GM19438 (cell line): Measurements from ENCODE around the gene CDCA7L.
"Not testable (repeated sequence)": the region's sequence is repeated elsewhere in the genome, so short reads cannot be mapped to it uniquely, and the experiment has no call there.

Experiments used
- ATAC-seq: cut with Tn5 transposase; IDR thresholded peaks from one replicate; pipeline ENCODE4 v1.9.1; 2021; ENCODE audit warnings: low read depth; ENCODE audit not compliant: unreplicated experiment

CDCA7L gene

DNA sequence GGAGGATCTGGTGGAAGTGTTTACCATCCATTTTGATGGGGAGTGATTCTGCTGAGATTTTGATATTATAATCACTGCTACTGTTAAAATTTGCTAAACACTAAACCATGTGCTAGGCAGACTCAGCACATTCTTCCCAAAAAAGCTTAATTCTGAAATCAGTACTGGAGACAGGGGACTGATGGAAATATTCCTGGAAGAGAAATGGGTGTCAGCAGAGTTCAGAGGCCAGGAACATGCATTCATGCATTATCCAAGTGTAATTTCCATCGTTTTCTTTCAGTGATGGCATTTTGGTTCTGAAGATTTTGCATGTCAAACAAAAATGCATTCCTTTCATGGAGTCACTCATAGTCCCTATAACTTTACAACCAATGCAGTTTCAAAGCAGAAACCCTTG, 79.0 kb downstream of the CDCA7L start:
- ATAC-seq, result no peak

GRCh38 chr7:21865631-21866204, 80.0 kb downstream of the CDCA7L start:
- ATAC-seq, result not testable (repeated sequence)

- no peak for ATAC-seq
Observed at GRCh38 chr7:21851559-21851967, 94.1 kb downstream of the CDCA7L start.
